HG02588 (cell line): ENCODE results near the gene EMC10.
"Not testable (repeated sequence)": the region's sequence is repeated elsewhere in the genome, so short reads cannot be mapped to it uniquely, and the experiment has no call there.

Experiments
- ATAC-seq: cut with Tn5 transposase; IDR thresholded peaks from one replicate; pipeline ENCODE4 v1.9.1; 2021; ENCODE audit warnings: mild to moderate bottlenecking, moderate library complexity; ENCODE audit not compliant: unreplicated experiment

EMC10 gene

GRCh38 chr19:50476224-50476906 lies at the start of gene EMC10, which contains the start of gene GARIN5A:
Gene EMC10, plus strand, starts transcription at chr19:50476507. Its CDS starts 38 bp downstream, at chr19:50476545.
Gene GARIN5A, minus strand, starts transcription at chr19:50476848. Its CDS starts 460 bp downstream, at chr19:50476388.
- ATAC-seq: peak; percentile 80

DNA sequence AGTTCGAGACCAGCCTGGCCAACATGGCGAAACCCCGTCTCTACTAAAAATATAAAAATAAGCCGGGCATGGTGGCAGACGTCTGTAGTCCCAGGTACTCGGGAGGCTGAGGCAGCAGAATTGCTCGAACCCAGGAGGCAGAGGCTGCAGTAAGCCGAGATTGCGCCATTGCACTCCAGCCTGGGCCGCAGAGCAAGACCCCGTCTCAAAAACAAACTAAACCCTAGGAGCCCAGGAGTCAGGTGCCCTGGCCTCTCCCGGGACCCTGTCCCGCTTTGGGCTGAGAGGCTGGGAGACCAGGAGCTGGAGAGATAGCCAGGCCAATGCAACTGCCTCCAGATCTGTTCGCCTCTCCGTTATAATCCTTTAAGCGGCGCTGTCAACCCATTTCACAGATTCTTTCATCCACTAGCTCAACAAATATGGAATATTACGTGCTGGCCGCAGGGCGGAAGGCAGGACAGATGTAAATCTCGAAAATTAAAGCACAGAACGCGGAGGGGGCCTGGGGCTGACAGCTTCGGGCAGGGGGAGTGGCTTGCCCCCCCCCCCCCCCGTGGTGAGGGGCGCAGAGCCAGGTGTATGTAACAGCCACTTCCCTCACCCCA lies 48.9 kb upstream of the EMC10 start:
- no peak for ATAC-seq

DNA sequence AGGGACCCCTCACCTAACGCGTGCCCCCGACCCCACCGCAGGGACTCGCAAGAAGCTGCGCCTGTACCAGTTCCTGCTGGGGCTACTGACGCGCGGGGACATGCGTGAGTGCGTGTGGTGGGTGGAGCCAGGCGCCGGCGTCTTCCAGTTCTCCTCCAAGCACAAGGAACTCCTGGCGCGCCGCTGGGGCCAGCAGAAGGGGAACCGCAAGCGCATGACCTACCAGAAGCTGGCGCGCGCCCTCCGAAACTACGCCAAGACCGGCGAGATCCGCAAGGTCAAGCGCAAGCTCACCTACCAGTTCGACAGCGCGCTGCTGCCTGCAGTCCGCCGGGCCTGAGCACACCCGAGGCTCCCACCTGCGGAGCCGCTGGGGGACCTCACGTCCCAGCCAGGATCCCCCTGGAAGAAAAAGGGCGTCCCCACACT lies 48.3 kb upstream of the EMC10 start:
- no peak for ATAC-seq

DNA sequence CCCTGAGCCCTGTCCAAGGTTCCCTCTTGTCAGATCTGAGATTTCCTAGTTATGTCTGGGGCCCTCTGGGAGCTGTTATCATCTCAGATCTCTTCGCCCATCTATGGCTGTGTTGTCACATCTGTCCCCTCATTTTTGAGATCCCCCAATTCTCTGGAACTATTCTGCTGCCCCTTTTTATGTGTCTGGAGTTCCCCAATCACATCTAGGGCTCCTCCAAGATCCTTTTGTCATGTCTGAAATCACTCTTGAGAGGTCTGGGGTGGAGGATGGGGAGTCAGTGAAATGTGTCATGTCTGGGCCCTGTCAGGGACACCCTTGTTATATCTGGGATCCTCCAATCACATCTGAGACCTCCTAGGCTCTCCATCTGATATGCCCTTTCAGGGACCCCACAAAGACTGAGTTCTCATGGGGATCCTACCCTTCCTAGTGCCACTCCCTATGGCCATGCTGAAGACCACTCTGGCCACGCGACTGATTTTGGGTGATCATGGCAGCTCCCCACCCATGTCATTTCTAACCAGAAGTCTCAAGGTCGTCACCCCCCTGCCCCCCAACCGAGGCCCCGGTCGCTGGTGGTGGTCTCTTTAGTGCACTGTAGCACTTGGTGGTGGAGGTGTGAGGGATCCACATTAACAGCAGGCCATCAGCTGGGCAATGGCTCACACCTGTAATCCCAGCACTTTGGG lies 47.4 kb upstream of the EMC10 start:
- no peak for ATAC-seq

DNA sequence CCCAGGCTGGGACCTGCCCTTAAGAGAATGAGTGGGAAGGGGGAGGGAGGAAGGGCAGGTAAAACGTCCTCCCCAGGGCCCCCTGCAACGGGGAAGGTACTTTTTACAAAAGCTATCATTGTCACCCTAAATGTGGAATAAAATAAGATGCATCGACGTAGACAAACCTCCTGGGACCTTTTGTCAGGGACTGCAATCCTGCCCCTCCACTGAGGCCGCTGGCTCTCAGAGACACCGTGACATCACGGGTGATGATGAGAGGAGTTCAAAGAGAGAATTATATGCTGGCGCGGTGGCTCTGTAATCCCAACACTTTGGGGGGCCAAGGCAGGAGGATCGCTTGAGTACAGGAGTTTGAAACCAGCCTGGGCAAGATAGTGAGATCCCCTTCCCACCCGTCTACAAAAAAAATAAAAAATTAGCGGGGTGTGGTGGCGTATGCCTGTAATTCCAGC lies 45.4 kb upstream of the EMC10 start:
- no peak for ATAC-seq

GRCh38 chr19:50431343-50432220 lies 44.7 kb upstream of the EMC10 start:
- ATAC-seq: peak; percentile 68

DNA sequence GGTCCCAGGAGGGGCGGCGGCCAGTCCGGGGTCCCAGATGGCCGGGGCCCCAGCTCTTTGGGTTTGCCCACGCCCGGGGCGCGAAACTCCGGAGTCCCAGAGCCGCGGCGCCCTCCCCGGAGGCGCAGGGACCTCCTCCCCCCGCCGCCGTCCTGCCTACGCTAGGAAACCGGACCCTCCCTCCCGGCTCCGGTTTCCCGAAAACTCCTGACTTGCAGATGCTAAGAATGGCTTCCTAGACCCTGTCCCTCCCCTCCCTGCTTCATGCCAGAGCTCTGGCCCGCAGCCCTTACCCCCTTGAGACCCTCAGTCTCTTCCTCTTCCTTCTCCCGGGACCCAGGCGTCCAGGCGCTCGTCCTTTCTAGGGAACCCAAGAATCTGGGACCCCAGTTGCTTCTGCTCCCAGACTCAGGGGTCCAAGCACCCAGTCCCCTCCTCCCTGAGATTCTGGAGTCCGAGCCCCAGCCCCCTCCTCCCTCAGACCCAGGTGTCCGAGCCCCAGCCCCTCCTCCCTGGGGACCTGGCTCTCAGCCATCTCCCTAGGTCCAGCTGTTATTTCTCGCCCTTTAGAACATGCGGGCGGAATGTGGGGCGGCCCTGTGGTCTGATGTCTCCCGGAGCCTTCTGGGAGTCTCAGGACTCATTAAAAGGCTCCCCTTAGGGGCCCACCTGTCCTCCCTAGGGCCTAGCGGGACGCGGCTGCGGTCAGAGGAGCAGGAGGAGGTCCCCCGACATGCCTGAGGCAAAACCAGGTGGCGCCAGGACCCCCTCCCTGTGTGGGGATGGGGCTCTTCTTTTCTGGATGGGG lies 43.9 kb upstream of the EMC10 start, which contains the start of gene MYBPC2:
MYBPC2 (plus strand) TSS at position 672 of the 808 bp plus-strand sequence; CDS start at position 734, 62 bp downstream.
- peak; percentile 20 for ATAC-seq

- ATAC-seq: no peak
These were observed 42.8 kb upstream of the EMC10 start for GRCh38 chr19:50433201-50434180.

- ATAC-seq: no peak
These were observed 41.8 kb upstream of the EMC10 start for GRCh38 chr19:50434525-50434924.

DNA sequence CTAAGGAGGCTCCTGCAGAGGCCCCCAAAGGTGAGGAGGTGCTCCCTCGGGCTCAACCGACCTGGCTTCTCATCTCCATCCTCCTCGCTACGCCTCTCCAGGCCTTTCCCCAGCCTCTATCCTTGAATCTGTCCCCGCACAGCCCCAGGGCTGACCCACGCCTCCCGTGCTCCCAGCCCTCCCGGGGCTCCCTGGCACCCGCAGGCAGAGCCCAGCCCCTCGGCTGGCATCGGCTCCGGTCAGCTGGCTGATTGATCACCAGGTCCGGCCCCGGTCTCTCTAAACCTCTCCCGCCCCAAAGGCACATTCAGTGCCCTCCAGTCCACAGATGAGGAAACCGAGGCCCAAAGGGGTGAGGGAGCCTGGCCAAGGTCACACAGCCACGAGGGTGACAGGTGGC lies 41.1 kb upstream of the EMC10 start:
- ATAC-seq: no peak

DNA sequence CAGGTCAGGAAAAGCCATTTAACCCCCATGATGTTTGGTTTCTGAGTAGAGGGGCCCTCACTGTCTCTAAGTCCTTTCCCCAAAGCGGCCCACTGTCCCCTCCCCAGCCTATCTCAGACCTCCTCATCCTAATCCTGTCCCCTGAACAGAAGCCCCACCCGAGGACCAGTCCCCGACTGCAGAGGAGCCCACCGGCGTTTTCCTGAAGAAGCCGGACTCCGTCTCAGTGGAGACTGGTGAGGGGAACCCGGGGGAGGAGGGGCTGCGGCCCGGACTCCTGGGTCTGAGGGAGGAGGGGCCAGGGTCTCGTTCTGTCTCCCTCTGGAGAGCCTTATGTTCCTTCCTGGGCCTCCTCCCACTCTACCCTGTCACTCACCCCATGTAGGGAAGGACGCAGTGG lies 40.7 kb upstream of the EMC10 start:
- no peak for ATAC-seq

DNA sequence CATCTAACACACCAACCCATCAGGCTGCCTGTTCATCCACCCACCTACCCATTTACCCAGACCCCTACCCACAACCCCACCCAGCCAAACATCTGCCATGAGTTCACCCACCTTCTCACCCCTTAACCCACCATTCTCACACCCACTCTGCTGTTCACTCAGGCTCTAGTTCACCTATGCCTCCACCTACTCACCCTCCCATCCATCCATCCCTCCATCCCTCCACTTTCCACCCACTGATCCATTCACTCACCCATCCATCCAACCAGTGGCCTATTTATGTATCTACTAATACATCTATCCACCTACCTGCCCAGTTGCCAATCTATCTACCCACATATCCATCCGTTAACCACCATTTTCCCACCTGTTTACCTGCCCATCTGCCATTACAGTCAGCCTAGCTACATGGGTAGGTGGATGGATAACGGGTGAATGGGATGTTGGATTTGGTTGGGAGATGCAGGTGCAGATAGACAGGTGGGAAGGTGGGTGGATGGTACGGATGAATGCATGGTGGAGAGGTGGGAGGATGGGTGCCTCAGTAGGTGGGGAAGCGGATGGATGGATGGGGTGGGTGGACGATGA lies 38.4 kb upstream of the EMC10 start:
- ATAC-seq: no peak

DNA sequence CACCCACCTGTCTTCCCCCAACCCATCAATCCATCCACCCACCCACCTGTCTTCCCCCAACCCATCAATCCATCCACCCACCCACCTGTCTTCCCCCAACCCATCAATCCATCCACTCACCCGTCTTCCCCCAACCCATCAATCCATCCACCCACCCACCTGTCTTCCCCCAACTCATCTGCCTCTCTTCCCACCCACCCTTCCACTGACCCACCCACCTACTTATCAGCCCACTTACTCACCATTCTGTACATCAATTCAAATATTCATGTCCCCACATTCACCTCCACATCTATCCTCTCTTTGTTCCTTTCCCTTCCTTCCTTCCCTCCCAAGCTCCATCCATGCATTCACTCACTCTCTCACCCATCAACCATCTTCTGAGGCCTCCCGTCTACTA lies 37.2 kb upstream of the EMC10 start:
- not testable (repeated sequence) for ATAC-seq

- ATAC-seq: no peak
These were observed 32.2 kb upstream of the EMC10 start for GRCh38 chr19:50444059-50444458.

DNA sequence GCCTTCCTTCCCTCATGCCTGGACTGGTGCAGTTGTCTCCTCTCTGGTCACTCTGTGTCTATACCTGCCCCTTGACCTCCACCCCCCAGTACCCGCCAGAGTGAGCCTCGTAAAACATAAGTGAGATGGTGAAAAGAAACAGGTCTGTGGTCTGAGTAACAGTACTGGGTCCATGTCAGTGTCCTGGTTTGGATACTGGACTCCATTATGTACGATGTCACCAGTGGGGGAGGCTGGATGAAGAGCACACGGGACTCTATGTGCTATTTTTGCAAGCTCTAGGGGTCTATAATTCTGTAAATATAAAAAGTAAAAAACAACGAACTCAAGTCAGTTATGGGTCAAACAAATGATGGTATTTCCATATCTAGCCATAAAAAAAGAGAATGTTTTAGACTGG lies 29.3 kb upstream of the EMC10 start:
- no peak for ATAC-seq

GRCh38 chr19:50447750-50448149 lies 28.6 kb upstream of the EMC10 start:
- ATAC-seq: no peak

GRCh38 chr19:50449236-50449899 lies 26.9 kb upstream of the EMC10 start:
- no peak for ATAC-seq
